ENCODE data around the gene THYN1. TPM values are rescaled to one million over a fixed set of nuclear protein-coding genes. Genes with fewer than 3 reads are reported as not detected.
A peak's percentile ranks its signal among the peaks of the same experiment; 100 is the strongest.

The THYN1 gene
- total RNA-seq, 1 experiment from 2014 or later: 97.0 TPM

DNA sequence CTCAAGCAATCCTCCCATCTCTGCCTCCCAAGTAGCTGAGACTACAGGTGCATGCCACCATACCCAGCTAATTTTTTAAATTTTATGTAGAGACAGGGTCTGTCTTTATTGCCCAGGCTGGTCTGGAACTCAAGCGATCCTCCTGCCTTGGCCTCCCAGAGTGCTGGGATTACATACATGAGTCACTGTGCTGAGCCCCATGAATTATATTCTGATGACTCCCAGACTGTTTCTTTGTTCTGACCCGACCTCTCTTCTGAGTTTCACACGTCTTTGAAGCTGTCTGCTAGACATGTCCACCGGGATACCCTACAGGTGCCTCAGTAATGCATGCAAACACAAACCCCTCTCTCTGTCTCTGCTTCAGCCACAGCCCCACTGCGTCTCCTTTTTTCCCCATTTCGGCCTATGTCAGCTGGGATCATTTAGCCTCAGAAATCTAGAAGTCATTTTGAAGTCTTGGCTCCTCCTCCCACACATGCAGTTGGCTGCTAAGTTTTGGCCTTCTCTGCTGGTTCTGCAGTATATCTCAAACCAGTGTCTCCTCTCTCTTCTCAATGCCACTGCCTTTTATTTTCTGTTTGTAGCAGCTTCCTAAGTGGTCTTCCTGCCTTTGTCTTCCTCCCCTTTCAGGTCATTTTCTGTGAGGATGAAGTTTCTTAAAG is 23.9 kb downstream of the THYN1 start:
- H3T11ph ChIP-seq (ENCODE audit: low read length): no peak overlapping the region
- H3K4me1 ChIP-seq (ENCODE audit: insufficient read depth, low read length): no peaks in the 10 kb centered on the region
- no peaks in the 10 kb centered on the region for H4K20me1 ChIP-seq (ENCODE audit: control insufficient read depth, insufficient read depth, insufficient read length)
- no peak overlapping the region for H4K91ac ChIP-seq (ENCODE audit: insufficient read length, low read depth, low read length)
- no peak overlapping the region for H2BK20ac ChIP-seq (ENCODE audit: low read depth, low read length, poor library complexity, severe bottlenecking)
- H2BK12ac ChIP-seq (ENCODE audit: insufficient read length, low read depth, low read length): no peak overlapping the region
- H2BK120ac ChIP-seq (ENCODE audit: low read depth, low read length, poor library complexity, severe bottlenecking): no peak overlapping the region
- TF ChIP-seq, protein P1, sequence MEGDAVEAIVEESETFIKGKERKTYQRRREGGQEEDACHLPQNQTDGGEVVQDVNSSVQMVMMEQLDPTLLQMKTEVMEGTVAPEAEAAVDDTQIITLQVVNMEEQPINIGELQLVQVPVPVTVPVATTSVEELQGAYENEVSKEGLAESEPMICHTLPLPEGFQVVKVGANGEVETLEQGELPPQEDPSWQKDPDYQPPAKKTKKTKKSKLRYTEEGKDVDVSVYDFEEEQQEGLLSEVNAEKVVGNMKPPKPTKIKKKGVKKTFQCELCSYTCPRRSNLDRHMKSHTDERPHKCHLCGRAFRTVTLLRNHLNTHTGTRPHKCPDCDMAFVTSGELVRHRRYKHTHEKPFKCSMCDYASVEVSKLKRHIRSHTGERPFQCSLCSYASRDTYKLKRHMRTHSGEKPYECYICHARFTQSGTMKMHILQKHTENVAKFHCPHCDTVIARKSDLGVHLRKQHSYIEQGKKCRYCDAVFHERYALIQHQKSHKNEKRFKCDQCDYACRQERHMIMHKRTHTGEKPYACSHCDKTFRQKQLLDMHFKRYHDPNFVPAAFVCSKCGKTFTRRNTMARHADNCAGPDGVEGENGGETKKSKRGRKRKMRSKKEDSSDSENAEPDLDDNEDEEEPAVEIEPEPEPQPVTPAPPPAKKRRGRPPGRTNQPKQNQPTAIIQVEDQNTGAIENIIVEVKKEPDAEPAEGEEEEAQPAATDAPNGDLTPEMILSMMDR (conservative IDR thresholded peaks at IDR 0.05): no peak
- no peak overlapping the region for H2AK5ac ChIP-seq (ENCODE audit: insufficient read length, low read length)
- no peak overlapping the region for H3K4ac ChIP-seq (ENCODE audit: low read depth, low read length)
- no peak overlapping the region for H4K8ac ChIP-seq (replicated peaks; ENCODE audit: insufficient read length, low read depth, low read length)
- no peak overlapping the region for H3K14ac ChIP-seq (ENCODE audit: insufficient read depth, low read length)
- H3K9ac ChIP-seq (ENCODE audit: extremely low read depth, insufficient read length, low read length): no peak overlapping the region
- H3K27me3 Mint-ChIP-seq (ENCODE audit: low read depth): peaks cover 7% of the 10 kb centered on the region
- H4K5ac ChIP-seq (ENCODE audit: insufficient read length, low read depth, low read length): no peak overlapping the region
- no peaks in the 10 kb centered on the region for H3K9me3 Mint-ChIP-seq
- H3K79me2 ChIP-seq (ENCODE audit: insufficient read depth, low read length): no peaks in the 10 kb centered on the region; the same call in 1 of the 2 replicates
- no peaks in the 10 kb centered on the region; a peak in 2 of 7 replicates for H3K36me3 Mint-ChIP-seq (ENCODE audit: insufficient read depth in 1 of 3, low read depth in 3 of 3)
- no peaks in the 10 kb centered on the region for H3K27me3 ChIP-seq (ENCODE audit: insufficient read depth, low read length)
- peaks cover 11 to 19% of the 10 kb centered on the region in 2 experiments for H3K4me1 Mint-ChIP-seq
- no peak overlapping the region for H2AFZ ChIP-seq (ENCODE audit: low read length)
- H3K4me3 Mint-ChIP-seq: peak overlapping the region in 1 of 2 experiments; percentile 19; a peak in 1 of 5 replicates
- no CpG with 5 or more reads among the region's 6 CpGs for WGBS (ENCODE audit: extremely low coverage, insufficient read length, low lambda C conversion rate)
- DNase-seq: no peak
- H3K79me1 ChIP-seq (ENCODE audit: insufficient read depth, low read depth, low read length, poor library complexity, severe bottlenecking): no peaks in the 10 kb centered on the region
- H3K18ac ChIP-seq (ENCODE audit: insufficient read length, low read depth, low read length): no peak overlapping the region
- H3K27ac Mint-ChIP-seq: no peak overlapping the region; a peak in 2 of 7 replicates
- no peak overlapping the region for H3K27ac ChIP-seq (ENCODE audit: insufficient read length, low read depth, low read length)
- H3K9me3 ChIP-seq (ENCODE audit: control insufficient read depth, low read depth, low read length): no peaks in the 10 kb centered on the region
- no peak overlapping the region for H3K56ac ChIP-seq (ENCODE audit: insufficient read length, low read depth, low read length)
- no peak overlapping the region for H2BK15ac ChIP-seq (ENCODE audit: low read depth, low read length)
- no peak overlapping the region for H2BK5ac ChIP-seq (ENCODE audit: insufficient read length, low read length)
- peaks cover 9% of the 10 kb centered on the region for H3K23me2 ChIP-seq (ENCODE audit: insufficient read length, low read depth, low read length, poor library complexity, severe bottlenecking)
- no peak overlapping the region for H3K4me2 ChIP-seq (ENCODE audit: insufficient read depth, insufficient read length, low read length)
- no peak overlapping the region for H3K23ac ChIP-seq (ENCODE audit: insufficient read length, low read depth, low read length)

All from H9 (cell line).